GM12878 (cell line): ENCODE data around the gene TMEM208. TPM values are rescaled to one million over a fixed set of nuclear protein-coding genes. Genes with fewer than 3 reads are reported as not detected.

Source experiments
- ATF7 ChIP-seq: fragments of 450-650 bp; IDR thresholded peaks from 2 replicates; pipeline ENCODE4 v1.6.1; 2016; ENCODE audit warnings: low read depth, mild to moderate bottlenecking
- BCL11A ChIP-seq: IDR thresholded peaks from 2 replicates; pipeline ENCODE4 v1.6.1; 2011; ENCODE audit warnings: low read depth, low read length
- CBFB ChIP-seq: IDR thresholded peaks from 2 replicates; pipeline ENCODE4 v1.6.1; 2016; ENCODE audit warnings: antibody characterized with exemption, low read depth
- CBX3 ChIP-seq: fragments of 200-600 bp; sonication (generic); IDR thresholded peaks from 2 replicates; pipeline ENCODE4 v1.6.1; 2016; ENCODE audit warnings: low read depth, borderline replicate concordance
- CEBPB ChIP-seq, 2 experiments: fragments of 150-350 bp in 1 of 2; IDR thresholded peaks; 2 replicates each; pipeline ENCODE4 v1.6.1; 2012 to 2014; ENCODE audit warnings: low read depth in 2 of 2, low read length in 2 of 2, borderline replicate concordance in 1 of 2, inconsistent platforms in 1 of 2
- EED ChIP-seq: sonication (generic); IDR thresholded peaks from 2 replicates; pipeline ENCODE4 v1.6.1; 2016; ENCODE audit warnings: antibody characterized with exemption, low read depth
- ESRRA ChIP-seq: IDR thresholded peaks from 2 replicates; pipeline ENCODE4 v1.6.1; 2012; ENCODE audit warnings: mild to moderate bottlenecking, low read length, improper control_type of control experiment
- ETV6 ChIP-seq, 2 experiments: fragments of 450-650 bp in 1 of 2; IDR thresholded peaks in 1 of 2; conservative IDR thresholded peaks in 1 of 2; 2 replicates each; pipeline ENCODE4 v1.6.1; 2014; ENCODE audit warnings: antibody characterized with exemption in 1 of 2, borderline replicate concordance in 1 of 2, low read depth in 1 of 2, mild to moderate bottlenecking in 1 of 2, moderate library complexity in 1 of 2
- FOS ChIP-seq: IDR thresholded peaks from 3 replicates; pipeline ENCODE4 v1.6.1; 2011; ENCODE audit warnings: borderline replicate concordance; ENCODE audit not compliant: insufficient read length; ENCODE audit errors: extremely low read depth
- FOXK2 ChIP-seq: fragments of 450-650 bp; IDR thresholded peaks from 2 replicates; pipeline ENCODE4 v1.6.1; 2017; ENCODE audit warnings: mild to moderate bottlenecking, moderate library complexity
- GATAD2B ChIP-seq: fragments of 450-650 bp; conservative IDR thresholded peaks from 2 replicates; pipeline ENCODE4 v1.6.1; 2017; ENCODE audit warnings: low read depth, mild to moderate bottlenecking, moderate library complexity
- HDAC2 ChIP-seq: fragments of 200-600 bp; sonication (generic); IDR thresholded peaks from 2 replicates; pipeline ENCODE4 v1.6.1; 2017
- IKZF2 ChIP-seq, 2 experiments: fragments of 450-650 bp; IDR thresholded peaks; 2 replicates each; pipeline ENCODE4 v1.6.1; 2017; ENCODE audit warnings: mild to moderate bottlenecking in 2 of 2, moderate library complexity in 2 of 2
- JUND ChIP-seq: IDR thresholded peaks from 2 replicates; pipeline ENCODE4 v1.6.1; 2012; ENCODE audit warnings: low read depth, mild to moderate bottlenecking, low read length, improper control_type of control experiment, moderate library complexity
- MEF2A ChIP-seq: IDR thresholded peaks from 2 replicates; pipeline ENCODE4 v1.6.1; 2011; ENCODE audit warnings: low read depth, mild to moderate bottlenecking, low read length, moderate library complexity; ENCODE audit not compliant: insufficient read depth
- NFIC ChIP-seq: IDR thresholded peaks from 2 replicates; pipeline ENCODE4 v1.6.1; 2012; ENCODE audit warnings: low read depth, mild to moderate bottlenecking, inconsistent platforms, low read length, moderate library complexity
- RFX5 ChIP-seq: IDR thresholded peaks from 2 replicates; pipeline ENCODE4 v1.6.1; 2011; ENCODE audit warnings: low read depth, low read length, improper control_type of control experiment
- SPI1 ChIP-seq: IDR thresholded peaks from 2 replicates; pipeline ENCODE4 v1.6.1; 2011; ENCODE audit warnings: low read depth, mild to moderate bottlenecking, low read length, moderate library complexity, borderline replicate concordance; ENCODE audit not compliant: insufficient read depth
- STAT1 ChIP-seq: fragments of 450-650 bp; conservative IDR thresholded peaks from 2 replicates; pipeline ENCODE4 v1.6.1; 2014; ENCODE audit warnings: antibody characterized with exemption, mild to moderate bottlenecking
- ZNF24 ChIP-seq: fragments of 450-650 bp; IDR thresholded peaks from 2 replicates; pipeline ENCODE4 v1.6.1; 2017; ENCODE audit warnings: antibody characterized with exemption, mild to moderate bottlenecking
- polyA plus RNA-seq, 11 experiments: library from polyadenylated mRNA; depleted of rRNA in 4 of 11; unstranded in 6 of 11; stranded (reverse) in 5 of 11; fragments of >200 nt; fragmentation: Nextera tagmentation in 4 of 11; fragmentation: Illumina TruSeq in 1 of 11; extraction: Ambion mirVana in 4 of 11; extraction: Trizol in 1 of 11; gene quantifications; 1 replicate in 1 of 11; 2 replicates in 10 of 11; pipeline versions ENCODE4 v1.2.1 to v1.2.3, GENCODE V29; 2011 to 2016; ENCODE audit warnings: inconsistent platforms in 2 of 11, missing spikeins in 2 of 11, low read depth in 1 of 11
- total RNA-seq, 4 experiments: library from RNA; depleted of rRNA in 3 of 4; stranded (reverse); fragments of >200 nt in 3 of 4; fragmentation: Illumina TruSeq in 1 of 4; extraction: Trizol in 1 of 4; gene quantifications; 2 replicates each; pipeline versions ENCODE4 v1.2.1 to v1.2.3, GENCODE V29; 2013 to 2021
- TF ChIP-seq, protein P1 (sequence below): fragments of 450-650 bp; IDR thresholded peaks from 2 replicates; pipeline ENCODE4 v1.6.1; 2018; ENCODE audit warnings: mild to moderate bottlenecking, low read depth, moderate library complexity; ENCODE audit not compliant: partially characterized antibody
- TF ChIP-seq, protein P2 (sequence below): fragments of 450-650 bp; IDR thresholded peaks from 2 replicates; pipeline ENCODE4 v1.6.1; 2017; ENCODE audit warnings: mild to moderate bottlenecking, moderate library complexity

Gene TMEM208
- total and polyA plus RNA-seq, 10 of the 15 experiments (the other 5 are each of a cell fraction or from before 2014, with no cell fraction given) = 34.1 to 244 (median 54.1) TPM

DNA sequence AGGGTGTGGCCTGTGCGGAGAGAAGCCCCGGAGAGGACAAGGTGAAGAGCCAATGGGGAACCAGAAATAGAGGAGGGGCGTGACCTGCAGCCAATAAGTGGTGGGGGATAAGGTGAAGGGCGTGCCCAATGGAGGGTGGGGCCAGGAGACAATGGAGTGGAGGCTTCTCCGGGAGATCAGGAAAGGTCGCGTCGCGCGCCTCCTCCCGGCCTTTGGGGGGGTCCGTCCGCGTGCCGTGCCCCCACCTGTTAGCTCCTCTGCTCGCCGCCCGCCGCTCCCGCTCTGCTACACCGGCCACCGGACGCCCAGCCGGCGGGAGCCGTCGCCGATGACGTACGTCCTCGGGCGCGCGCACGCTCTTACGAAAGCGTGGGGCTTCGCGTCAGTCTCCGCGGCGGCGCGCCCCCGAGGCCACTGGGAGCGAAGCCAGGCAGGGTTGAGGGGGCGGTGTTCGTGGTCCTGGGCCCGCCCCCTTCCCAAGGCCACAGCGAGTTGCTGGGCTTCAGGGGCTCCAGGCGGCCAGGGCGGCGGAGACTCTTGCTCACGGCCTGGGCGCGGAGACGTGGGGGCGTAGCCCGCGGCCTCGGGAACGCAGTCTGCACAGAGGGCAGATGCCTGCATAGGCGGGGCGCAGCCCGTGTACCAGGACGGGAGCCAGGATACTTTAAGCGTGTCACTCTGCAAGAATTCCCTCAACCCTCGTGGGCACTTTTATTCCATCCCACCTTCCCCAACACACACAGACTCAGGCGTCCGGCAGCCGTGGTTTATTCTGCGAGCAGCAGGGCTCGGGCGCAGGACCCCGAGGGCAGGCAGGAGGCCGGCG is 43.1 kb upstream of the TMEM208 start, which contains the start of gene MATCAP1 (continued):
- TF ChIP-seq ETV6 (conservative IDR thresholded peaks at IDR 0.05 in 1 of 2, IDR thresholded peaks at IDR 0.05 in 1 of 2; ENCODE audit: borderline replicate concordance in 1 of 2, low read depth in 1 of 2) (no peak), RFX5 (peak; percentile 5; the same call in 1 of the 2 replicates), EED (no peak), JUND (no peak), IKZF2 (IDR thresholded peaks at IDR 0.05) (no peak), FOXK2 (no peak), CBX3 (no peak), MEF2A (no peak), BCL11A (no peak), CEBPB (IDR thresholded peaks at IDR 0.05; ENCODE audit: borderline replicate concordance in 1 of 2, low read depth in 2 of 2, low read length in 2 of 2) (no peak), STAT1 (0 out of 2 replicates have a peak, but pooled peaks have one; percentile 52), FOS (peak; percentile 73), CBFB (no peak), ATF7 (peak; percentile 56; the same call in 1 of the 2 replicates), ESRRA (peak; percentile 21; the same call in 1 of the 2 replicates), SPI1 (no peak), GATAD2B (no peak; the same call in 1 of the 2 replicates), HDAC2 (no peak), NFIC (no peak), ZNF24 (no peak)
- TF ChIP-seq, protein P1, sequence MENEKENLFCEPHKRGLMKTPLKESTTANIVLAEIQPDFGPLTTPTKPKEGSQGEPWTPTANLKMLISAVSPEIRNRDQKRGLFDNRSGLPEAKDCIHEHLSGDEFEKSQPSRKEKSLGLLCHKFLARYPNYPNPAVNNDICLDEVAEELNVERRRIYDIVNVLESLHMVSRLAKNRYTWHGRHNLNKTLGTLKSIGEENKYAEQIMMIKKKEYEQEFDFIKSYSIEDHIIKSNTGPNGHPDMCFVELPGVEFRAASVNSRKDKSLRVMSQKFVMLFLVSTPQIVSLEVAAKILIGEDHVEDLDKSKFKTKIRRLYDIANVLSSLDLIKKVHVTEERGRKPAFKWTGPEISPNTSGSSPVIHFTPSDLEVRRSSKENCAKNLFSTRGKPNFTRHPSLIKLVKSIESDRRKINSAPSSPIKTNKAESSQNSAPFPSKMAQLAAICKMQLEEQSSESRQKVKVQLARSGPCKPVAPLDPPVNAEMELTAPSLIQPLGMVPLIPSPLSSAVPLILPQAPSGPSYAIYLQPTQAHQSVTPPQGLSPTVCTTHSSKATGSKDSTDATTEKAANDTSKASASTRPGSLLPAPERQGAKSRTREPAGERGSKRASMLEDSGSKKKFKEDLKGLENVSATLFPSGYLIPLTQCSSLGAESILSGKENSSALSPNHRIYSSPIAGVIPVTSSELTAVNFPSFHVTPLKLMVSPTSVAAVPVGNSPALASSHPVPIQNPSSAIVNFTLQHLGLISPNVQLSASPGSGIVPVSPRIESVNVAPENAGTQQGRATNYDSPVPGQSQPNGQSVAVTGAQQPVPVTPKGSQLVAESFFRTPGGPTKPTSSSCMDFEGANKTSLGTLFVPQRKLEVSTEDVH = no peak
- TF ChIP-seq, protein P2, sequence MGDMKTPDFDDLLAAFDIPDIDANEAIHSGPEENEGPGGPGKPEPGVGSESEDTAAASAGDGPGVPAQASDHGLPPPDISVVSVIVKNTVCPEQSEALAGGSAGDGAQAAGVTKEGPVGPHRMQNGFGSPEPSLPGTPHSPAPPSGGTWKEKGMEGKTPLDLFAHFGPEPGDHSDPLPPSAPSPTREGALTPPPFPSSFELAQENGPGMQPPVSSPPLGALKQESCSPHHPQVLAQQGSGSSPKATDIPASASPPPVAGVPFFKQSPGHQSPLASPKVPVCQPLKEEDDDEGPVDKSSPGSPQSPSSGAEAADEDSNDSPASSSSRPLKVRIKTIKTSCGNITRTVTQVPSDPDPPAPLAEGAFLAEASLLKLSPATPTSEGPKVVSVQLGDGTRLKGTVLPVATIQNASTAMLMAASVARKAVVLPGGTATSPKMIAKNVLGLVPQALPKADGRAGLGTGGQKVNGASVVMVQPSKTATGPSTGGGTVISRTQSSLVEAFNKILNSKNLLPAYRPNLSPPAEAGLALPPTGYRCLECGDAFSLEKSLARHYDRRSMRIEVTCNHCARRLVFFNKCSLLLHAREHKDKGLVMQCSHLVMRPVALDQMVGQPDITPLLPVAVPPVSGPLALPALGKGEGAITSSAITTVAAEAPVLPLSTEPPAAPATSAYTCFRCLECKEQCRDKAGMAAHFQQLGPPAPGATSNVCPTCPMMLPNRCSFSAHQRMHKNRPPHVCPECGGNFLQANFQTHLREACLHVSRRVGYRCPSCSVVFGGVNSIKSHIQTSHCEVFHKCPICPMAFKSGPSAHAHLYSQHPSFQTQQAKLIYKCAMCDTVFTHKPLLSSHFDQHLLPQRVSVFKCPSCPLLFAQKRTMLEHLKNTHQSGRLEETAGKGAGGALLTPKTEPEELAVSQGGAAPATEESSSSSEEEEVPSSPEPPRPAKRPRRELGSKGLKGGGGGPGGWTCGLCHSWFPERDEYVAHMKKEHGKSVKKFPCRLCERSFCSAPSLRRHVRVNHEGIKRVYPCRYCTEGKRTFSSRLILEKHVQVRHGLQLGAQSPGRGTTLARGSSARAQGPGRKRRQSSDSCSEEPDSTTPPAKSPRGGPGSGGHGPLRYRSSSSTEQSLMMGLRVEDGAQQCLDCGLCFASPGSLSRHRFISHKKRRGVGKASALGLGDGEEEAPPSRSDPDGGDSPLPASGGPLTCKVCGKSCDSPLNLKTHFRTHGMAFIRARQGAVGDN = no peak
